Measurements from ENCODE around the gene TANGO6. TPM values are rescaled to one million over a fixed set of nuclear protein-coding genes. Genes with fewer than 3 reads are reported as not detected.

Gene TANGO6
- total RNA-seq, 2 donors from 2014 or later, result 6.4 to 10.9 TPM

- H3K27ac ChIP-seq, result no peak overlapping the region
- TF ChIP-seq CTCF (IDR thresholded peaks at IDR 0.05), result no peak
- H3K4me1 ChIP-seq, result peaks cover 0 to 19% of the 10 kb centered on the region in 2 donors
- no peaks in the 10 kb centered on the region for H3K9me3 ChIP-seq
- DNase-seq (ENCODE audit: low spot score), result no peak
- peaks cover 45% of the 10 kb centered on the region for H3K36me3 ChIP-seq
- no peaks in the 10 kb centered on the region for H3K27me3 ChIP-seq
- no peak overlapping the region for H3K4me3 ChIP-seq
Measured at GRCh38 chr16:69116256-69116875, 273.0 kb downstream of the TANGO6 start.

GRCh38 chr16:69116906-69117305 lies 273.6 kb downstream of the TANGO6 start:
- peaks cover 0 to 19% of the 10 kb centered on the region in 2 donors for H3K4me1 ChIP-seq
- no peaks in the 10 kb centered on the region for H3K27me3 ChIP-seq
- TF ChIP-seq CTCF (IDR thresholded peaks at IDR 0.05), result no peak
- DNase-seq (ENCODE audit: low spot score), result no peak
- H3K4me3 ChIP-seq, result no peak overlapping the region
- no peaks in the 10 kb centered on the region for H3K9me3 ChIP-seq
- peaks cover 45% of the 10 kb centered on the region for H3K36me3 ChIP-seq
- H3K27ac ChIP-seq, result no peak overlapping the region

GRCh38 chr16:69118468-69118867 lies 275.1 kb downstream of the TANGO6 start:
- Histone ChIP-seq H3K36me3 (peaks cover 45% of the 10 kb centered on the region), H3K27ac (no peak overlapping the region), H3K4me3 (no peak overlapping the region), H3K4me1 (peaks cover 0 to 13% of the 10 kb centered on the region in 2 donors), H3K9me3 (no peaks in the 10 kb centered on the region), H3K27me3 (no peaks in the 10 kb centered on the region)
- no peak for TF ChIP-seq CTCF (IDR thresholded peaks at IDR 0.05)
- no peak for DNase-seq (ENCODE audit: low spot score)

GRCh38 chr16:69118994-69119393 lies 275.7 kb downstream of the TANGO6 start:
- no peak overlapping the region for H3K4me3 ChIP-seq
- H3K27ac ChIP-seq, result no peak overlapping the region
- DNase-seq (ENCODE audit: low spot score), result no peak
- peaks cover 0 to 13% of the 10 kb centered on the region in 2 donors for H3K4me1 ChIP-seq
- no peaks in the 10 kb centered on the region for H3K27me3 ChIP-seq
- no peaks in the 10 kb centered on the region for H3K9me3 ChIP-seq
- H3K36me3 ChIP-seq, result peaks cover 42% of the 10 kb centered on the region
- TF ChIP-seq CTCF (IDR thresholded peaks at IDR 0.05), result no peak

GRCh38 chr16:69119536-69119935 lies 276.2 kb downstream of the TANGO6 start:
- Histone ChIP-seq H3K4me1 (peaks cover 0 to 13% of the 10 kb centered on the region in 2 donors), H3K9me3 (no peaks in the 10 kb centered on the region), H3K36me3 (peaks cover 37% of the 10 kb centered on the region), H3K27me3 (no peaks in the 10 kb centered on the region), H3K27ac (no peak overlapping the region), H3K4me3 (no peak overlapping the region)
- TF ChIP-seq CTCF (IDR thresholded peaks at IDR 0.05), result no peak
- no peak for DNase-seq (ENCODE audit: low spot score)

Measured in right atrium auricular region (tissue), 2 donors.